Stomach (tissue), 9 donors: Measurements from ENCODE around the gene TPX2. TPM values are rescaled to one million over a fixed set of nuclear protein-coding genes. Genes with fewer than 3 reads are reported as not detected.

Source experiments
- DNase-seq, 2 donors: peaks; one replicate each; pipeline versions ENCODE4 v3.0.0 to v3.0.0-alpha.2; 2013 to 2019
- H3K27ac ChIP-seq, 5 donors: fragments of 200-600 bp in 4 of 5; sonication (generic) in 4 of 5; one replicate each; pipeline ENCODE4 v1.5.1; 2013 to 2019; ENCODE audit warnings: mild to moderate bottlenecking in 1 of 5, moderate library complexity in 1 of 5
- H3K27me3 ChIP-seq, 3 donors: fragments of 200-600 bp; sonication (generic); one replicate each; pipeline ENCODE4 v1.5.1; 2017 to 2019; ENCODE audit warnings: mixed run types in 1 of 3
- H3K36me3 ChIP-seq, 4 donors: fragments of 200-600 bp; sonication (generic); 1 replicate in 3 of 4; 2 replicates in 1 of 4; pipeline ENCODE4 v1.5.1; 2016 to 2019
- H3K4me1 ChIP-seq, 4 donors: fragments of 200-600 bp; sonication (generic); one replicate each; pipeline ENCODE4 v1.5.1; 2016 to 2019
- H3K4me3 ChIP-seq, 4 donors: fragments of 200-600 bp; sonication (generic) in 3 of 4; one replicate each; pipeline ENCODE4 v1.5.1; 2016 to 2019; ENCODE audit warnings: mild to moderate bottlenecking in 1 of 4
- H3K9me3 ChIP-seq, 4 donors: fragments of 200-600 bp; sonication (generic); one replicate each; pipeline ENCODE4 v1.5.1; 2016 to 2019
- CTCF ChIP-seq, 7 experiments: fragments of 450-650 bp in 4 of 7; fragments of 200-600 bp in 3 of 7; sonication (generic) in 3 of 7; IDR thresholded peaks; one replicate each; pipeline ENCODE4 v1.5.1; 2016 to 2019; ENCODE audit warnings: antibody characterized with exemption in 7 of 7, control low read depth in 2 of 7, mild to moderate bottlenecking in 1 of 7
- EP300 ChIP-seq: sonication (generic); formaldehyde crosslinking; IDR thresholded peaks from one replicate; pipeline ENCODE4 v1.6.1; 2017; ENCODE audit warnings: antibody characterized with exemption
- POLR2A ChIP-seq, 4 donors: fragments of 450-650 bp; IDR thresholded peaks; one replicate each; pipeline ENCODE4 v1.6.1; 2016; ENCODE audit warnings: antibody characterized with exemption in 4 of 4, control low read depth in 2 of 4, mild to moderate bottlenecking in 1 of 4, moderate library complexity in 1 of 4
- POLR2AphosphoS5 ChIP-seq, 3 donors: sonication (generic); formaldehyde crosslinking; IDR thresholded peaks; one replicate each; pipeline ENCODE4 v1.6.1; 2016; ENCODE audit warnings: antibody characterized with exemption in 3 of 3
- WGBS, 5 donors: extraction: QIAGEN DNeasy Blood & Tissue Kit in 3 of 5; methylation state at CpG; one replicate each; pipeline versions ENCODE4 v1.1.5 to v1.1.7; 2013 to 2018; 5-methylcytosine and 5-hydroxymethylcytosine counted together
- intact Hi-C: fragments of 100-400 bp; cut with DNase I; formaldehyde crosslinking; loops from one replicate; pipeline ENCODE4 v1.15.1; 2023; ENCODE audit warnings: low total_unique reads
- polyA plus RNA-seq, 3 donors: library from polyadenylated mRNA; stranded (reverse); fragments of 200-250 nt; gene quantifications; one replicate each; pipeline ENCODE4 v1.2.3, GENCODE V29; 2013
- total RNA-seq, 5 donors: library from RNA; depleted of rRNA; stranded (reverse); fragments of >200 nt; gene quantifications; one replicate each; pipeline versions ENCODE4 v1.1.0 to v1.2.3, GENCODE V29; 2014 to 2016
- donor health status: healthy with polysubstance abuse.
- donor health status: Bipolar disorder and iron deficiency.
- donor health status: healthy.

The TPX2 gene
- total and polyA plus RNA-seq, 8 donors: 1.7 to 11.4 (median 6.7) TPM

- no peaks in the 10 kb centered on the region for H3K9me3 ChIP-seq
- no peaks in the 10 kb centered on the region for H3K27me3 ChIP-seq
- intact Hi-C loops: no loop called here
- DNase-seq: no peak
- H3K36me3 ChIP-seq: peaks cover 0 to 28% (median 0%) of the 10 kb centered on the region in 4 donors
- no peak for TF ChIP-seq CTCF (IDR thresholded peaks at IDR 0.05)
- no peak for TF ChIP-seq POLR2AphosphoS5 (IDR thresholded peaks at IDR 0.05)
- no peak for TF ChIP-seq POLR2A (IDR thresholded peaks at IDR 0.05)
- 91 to 97% (median 95%) methylated on average over 7 of the region's 7 CpGs for WGBS, 5 donors
- no peaks in the 10 kb centered on the region for H3K4me1 ChIP-seq
- no peak overlapping the region for H3K27ac ChIP-seq
- H3K4me3 ChIP-seq: no peak overlapping the region
These were observed 45.4 kb downstream of the TPX2 start for GRCh38 chr20:31784354-31785044.

GRCh38 chr20:31785089-31785488 lies 46.0 kb downstream of the TPX2 start:
- Histone ChIP-seq H3K4me1 (no peaks in the 10 kb centered on the region), H3K9me3 (no peaks in the 10 kb centered on the region), H3K27me3 (no peaks in the 10 kb centered on the region), H3K36me3 (peaks cover 0 to 23% (median 0%) of the 10 kb centered on the region in 4 donors), H3K4me3 (no peak overlapping the region), H3K27ac (no peak overlapping the region)
- TF ChIP-seq CTCF (IDR thresholded peaks at IDR 0.05) (no peak), EP300 (no peak)
- intact Hi-C loops: no loop called here
- peak in 1 of 2 donors; percentile 7 for DNase-seq
- 55 to 85% (median 75%) methylated on average over 3 of the region's 3 CpGs for WGBS, 5 donors

GRCh38 chr20:31788578-31788977 lies 49.5 kb downstream of the TPX2 start:
- intact Hi-C loops: no loop called here
- no peak overlapping the region for H3K27ac ChIP-seq
- H3K9me3 ChIP-seq: no peaks in the 10 kb centered on the region
- H3K27me3 ChIP-seq: no peaks in the 10 kb centered on the region
- no peak for DNase-seq
- H3K4me3 ChIP-seq: no peak overlapping the region
- no peaks in the 10 kb centered on the region for H3K4me1 ChIP-seq
- no peak for TF ChIP-seq POLR2A (IDR thresholded peaks at IDR 0.05)
- no peak for TF ChIP-seq EP300
- TF ChIP-seq CTCF (IDR thresholded peaks at IDR 0.05): no peak
- H3K36me3 ChIP-seq: peaks cover 0 to 26% (median 0%) of the 10 kb centered on the region in 4 donors
- WGBS, 5 donors: 58 to 72% (median 69%) methylated on average over 3 of the region's 3 CpGs

DNA sequence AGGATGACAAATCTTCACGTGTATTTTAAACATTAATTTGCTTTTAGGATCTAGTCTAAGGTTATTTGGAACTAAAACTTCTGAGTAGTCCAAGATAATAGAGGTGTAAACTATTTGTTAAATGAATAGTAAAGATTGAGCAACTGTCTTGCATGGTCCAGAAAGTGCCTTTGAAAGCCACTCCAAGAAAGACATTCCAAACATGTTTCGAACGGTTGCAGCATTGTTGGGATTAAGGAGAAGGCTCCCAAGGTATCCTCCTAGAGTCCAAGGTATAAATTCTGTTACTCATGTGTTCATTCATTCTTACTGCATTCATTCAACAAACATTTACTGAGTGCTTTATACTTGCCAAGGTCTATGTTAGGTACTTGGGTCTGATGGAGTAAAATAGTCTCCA lies 51.3 kb downstream of the TPX2 start:
- H3K4me3 ChIP-seq: no peak overlapping the region
- 86 to 95% (median 94%) methylated on average over 3 of the region's 3 CpGs for WGBS, 5 donors

More for the DNA sequence above, 51.3 kb downstream of the TPX2 start:
- no peak for TF ChIP-seq CTCF (IDR thresholded peaks at IDR 0.05)
- TF ChIP-seq POLR2AphosphoS5 (IDR thresholded peaks at IDR 0.05): no peak
- TF ChIP-seq EP300: no peak
- TF ChIP-seq POLR2A (IDR thresholded peaks at IDR 0.05): no peak
- Histone ChIP-seq H3K4me1 (no peaks in the 10 kb centered on the region), H3K9me3 (no peaks in the 10 kb centered on the region), H3K27ac (no peak overlapping the region), H3K27me3 (no peaks in the 10 kb centered on the region), H3K36me3 (peaks cover 0 to 13% (median 0%) of the 10 kb centered on the region in 4 donors)
- no peak for DNase-seq
- intact Hi-C loops: no loop called here
